ENCODE results near the gene DCPS. TPM values are rescaled to one million over a fixed set of nuclear protein-coding genes. Genes with fewer than 3 reads are reported as not detected.

The DCPS gene
- total RNA-seq, 1 donor from 2014 or later, result 8.8 TPM

DNA sequence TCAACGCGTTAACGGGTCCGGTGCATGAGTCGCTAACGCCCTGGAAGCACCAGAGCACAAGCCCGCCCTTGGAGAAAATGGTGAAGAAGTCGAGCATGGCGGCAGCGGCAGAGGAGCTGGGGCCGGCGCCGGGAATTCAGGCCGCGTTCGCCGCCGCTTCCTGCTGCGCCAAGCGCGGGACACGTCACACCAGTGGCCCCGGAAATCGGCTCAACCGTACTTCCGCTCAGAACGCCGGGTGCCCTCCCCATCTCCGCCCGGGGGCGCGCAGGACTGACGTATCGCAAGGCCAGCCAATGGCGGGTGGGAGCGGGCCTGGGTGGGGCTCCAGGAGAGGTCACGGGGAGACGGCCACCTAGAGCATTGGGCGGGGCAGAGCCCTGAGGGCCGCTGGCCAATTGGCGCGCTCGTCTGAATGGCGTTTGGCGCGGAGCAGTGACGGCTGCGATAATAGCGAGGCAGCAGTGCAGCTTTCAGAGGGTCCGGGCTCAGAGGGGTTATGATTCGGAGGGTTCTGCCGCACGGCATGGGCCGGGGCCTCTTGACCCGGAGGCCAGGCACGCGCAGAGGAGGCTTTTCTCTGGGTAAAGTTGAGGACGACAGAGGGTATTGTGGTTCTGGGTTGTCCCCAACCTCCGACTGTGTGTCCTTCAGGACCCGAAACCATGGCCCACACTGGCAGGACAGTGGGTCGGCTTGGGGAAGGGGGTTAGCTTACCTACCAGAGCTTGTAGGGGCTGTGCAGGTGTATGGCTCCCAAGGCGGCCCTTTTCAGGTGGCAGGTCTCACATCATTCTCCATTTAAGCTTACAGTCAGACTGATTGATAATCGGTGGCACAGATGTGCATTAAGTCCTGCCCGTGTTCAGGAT lies 34.9 kb upstream of the DCPS start, which contains the start of the genes FOXRED1 and SRPRA:
Gene FOXRED1, plus strand, starts transcription at position 447 of the 872 bp plus-strand sequence. Its CDS starts 53 bp downstream, at position 500.
Gene SRPRA, minus strand, starts transcription at position 188 of the 872 bp plus-strand sequence. Its CDS starts 91 bp downstream, at position 97.
- peak; percentile 99 for DNase-seq (ENCODE audit: low spot score in 2 of 2, unreplicated experiment in 2 of 2)
- TF ChIP-seq, protein P1, sequence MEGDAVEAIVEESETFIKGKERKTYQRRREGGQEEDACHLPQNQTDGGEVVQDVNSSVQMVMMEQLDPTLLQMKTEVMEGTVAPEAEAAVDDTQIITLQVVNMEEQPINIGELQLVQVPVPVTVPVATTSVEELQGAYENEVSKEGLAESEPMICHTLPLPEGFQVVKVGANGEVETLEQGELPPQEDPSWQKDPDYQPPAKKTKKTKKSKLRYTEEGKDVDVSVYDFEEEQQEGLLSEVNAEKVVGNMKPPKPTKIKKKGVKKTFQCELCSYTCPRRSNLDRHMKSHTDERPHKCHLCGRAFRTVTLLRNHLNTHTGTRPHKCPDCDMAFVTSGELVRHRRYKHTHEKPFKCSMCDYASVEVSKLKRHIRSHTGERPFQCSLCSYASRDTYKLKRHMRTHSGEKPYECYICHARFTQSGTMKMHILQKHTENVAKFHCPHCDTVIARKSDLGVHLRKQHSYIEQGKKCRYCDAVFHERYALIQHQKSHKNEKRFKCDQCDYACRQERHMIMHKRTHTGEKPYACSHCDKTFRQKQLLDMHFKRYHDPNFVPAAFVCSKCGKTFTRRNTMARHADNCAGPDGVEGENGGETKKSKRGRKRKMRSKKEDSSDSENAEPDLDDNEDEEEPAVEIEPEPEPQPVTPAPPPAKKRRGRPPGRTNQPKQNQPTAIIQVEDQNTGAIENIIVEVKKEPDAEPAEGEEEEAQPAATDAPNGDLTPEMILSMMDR (IDR thresholded peaks at IDR 0.05; ENCODE audit: unreplicated experiment), result no peak
- no peaks in the 10 kb centered on the region for H3K9me3 Mint-ChIP-seq
- H3K4me3 Mint-ChIP-seq, result peak within 1 kb of the TSS; percentile 95
- H3K27ac Mint-ChIP-seq, result peak within 1 kb of the TSS; percentile 99
- peaks cover 21% of the 10 kb centered on the region for H3K4me1 Mint-ChIP-seq
- H3K36me3 Mint-ChIP-seq, result peaks cover 25% of the 10 kb centered on the region
- H3K27me3 Mint-ChIP-seq (ENCODE audit: low read depth), result no peaks in the 10 kb centered on the region

DNA sequence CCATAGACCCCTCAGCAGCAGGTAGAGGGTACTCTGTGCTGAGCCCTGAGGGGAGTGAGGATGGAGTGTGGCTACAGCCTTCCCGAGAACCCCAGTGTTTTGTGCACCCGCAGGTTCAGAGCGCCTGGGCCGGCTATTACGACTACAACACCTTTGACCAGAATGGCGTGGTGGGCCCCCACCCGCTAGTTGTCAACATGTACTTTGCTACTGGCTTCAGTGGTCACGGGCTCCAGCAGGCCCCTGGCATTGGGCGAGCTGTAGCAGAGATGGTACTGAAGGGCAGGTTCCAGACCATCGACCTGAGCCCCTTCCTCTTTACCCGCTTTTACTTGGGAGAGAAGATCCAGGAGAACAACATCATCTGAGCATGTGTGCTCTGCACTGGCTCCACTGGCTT lies 26.5 kb upstream of the DCPS start:
- Mint-ChIP-seq H3K4me3 (no peak overlapping the region), H3K36me3 (peaks cover 13% of the 10 kb centered on the region), H3K27ac (no peak overlapping the region), H3K9me3 (no peaks in the 10 kb centered on the region), H3K4me1 (peaks cover 10% of the 10 kb centered on the region), H3K27me3 (ENCODE audit: low read depth) (no peaks in the 10 kb centered on the region)
- no peak for DNase-seq (ENCODE audit: low spot score in 2 of 2, unreplicated experiment in 2 of 2)
- TF ChIP-seq, protein P1 (IDR thresholded peaks at IDR 0.05; ENCODE audit: unreplicated experiment), result no peak

DNA sequence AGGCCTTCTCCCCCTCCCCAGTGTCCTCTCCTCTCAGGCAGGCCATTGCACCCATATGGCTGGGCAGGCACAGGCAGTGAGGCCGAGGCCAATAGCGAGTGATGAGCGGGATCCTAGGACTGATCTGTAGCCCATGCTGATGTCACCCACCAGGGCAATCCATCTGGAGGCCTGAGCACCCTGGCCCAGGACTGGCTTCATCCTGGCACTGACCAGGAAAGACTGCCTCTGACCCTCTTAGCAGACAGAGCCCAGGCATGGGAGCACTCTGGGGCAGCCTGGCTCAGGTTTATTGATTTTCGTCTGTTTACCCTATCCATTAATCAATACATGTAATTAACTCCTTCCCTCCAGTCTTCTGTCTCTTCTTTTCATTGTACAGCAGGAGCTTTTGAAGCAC lies 26.1 kb upstream of the DCPS start:
- DNase-seq (ENCODE audit: low spot score in 2 of 2, unreplicated experiment in 2 of 2), result no peak
- Mint-ChIP-seq H3K4me1 (peaks cover 12% of the 10 kb centered on the region), H3K27me3 (ENCODE audit: low read depth) (no peaks in the 10 kb centered on the region), H3K36me3 (peaks cover 10% of the 10 kb centered on the region), H3K4me3 (no peak overlapping the region), H3K9me3 (no peaks in the 10 kb centered on the region), H3K27ac (no peak overlapping the region)
- TF ChIP-seq, protein P1 (IDR thresholded peaks at IDR 0.05; ENCODE audit: unreplicated experiment), result no peak

DNA sequence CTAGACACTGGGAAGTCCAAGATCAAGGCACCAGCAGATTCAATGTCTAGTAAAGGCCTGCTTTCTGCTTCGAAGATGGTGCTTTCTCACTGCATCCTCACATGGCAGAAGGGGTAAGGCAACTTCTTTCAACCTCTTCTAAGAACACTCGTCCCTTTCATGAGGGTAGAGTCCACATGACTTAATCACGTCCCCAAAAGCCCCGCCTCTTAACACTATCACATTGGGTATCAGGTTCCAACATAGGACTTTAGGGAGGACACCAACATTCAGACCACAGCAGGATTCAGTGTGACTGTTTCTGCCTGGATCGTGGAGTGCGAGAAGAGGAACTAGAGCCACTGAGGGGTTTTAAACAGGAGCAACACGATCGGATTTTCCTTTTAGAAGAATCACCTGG lies 24.7 kb upstream of the DCPS start:
- Mint-ChIP-seq H3K4me1 (peaks cover 21% of the 10 kb centered on the region), H3K27me3 (ENCODE audit: low read depth) (no peaks in the 10 kb centered on the region), H3K36me3 (peaks cover 4% of the 10 kb centered on the region), H3K27ac (no peak overlapping the region), H3K9me3 (no peaks in the 10 kb centered on the region), H3K4me3 (no peak overlapping the region)
- TF ChIP-seq, protein P1 (IDR thresholded peaks at IDR 0.05; ENCODE audit: unreplicated experiment), result no peak
- no peak for DNase-seq (ENCODE audit: low spot score in 2 of 2, unreplicated experiment in 2 of 2)

DNA sequence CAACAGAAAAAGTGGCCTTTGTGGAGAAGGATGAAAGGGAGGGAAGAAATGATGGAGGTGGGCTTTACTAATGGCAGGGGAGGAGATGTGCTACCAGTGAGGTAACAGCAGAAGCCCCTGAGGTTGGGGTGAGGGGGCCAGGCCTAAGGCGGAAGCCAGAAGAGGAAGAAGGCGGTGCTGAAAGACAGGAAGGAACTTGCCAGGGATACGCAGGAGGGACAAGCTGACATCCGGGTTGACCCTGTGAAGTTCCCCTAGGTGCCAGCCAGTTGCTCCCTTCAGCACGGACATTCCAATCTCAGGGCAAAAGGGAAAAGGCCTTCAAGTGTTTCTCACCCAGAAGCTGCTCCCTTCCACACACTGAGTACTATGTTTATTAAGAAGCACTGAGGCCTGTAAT lies 23.3 kb upstream of the DCPS start:
- H3K4me3 Mint-ChIP-seq, result no peak overlapping the region
- TF ChIP-seq, protein P1 (IDR thresholded peaks at IDR 0.05; ENCODE audit: unreplicated experiment), result no peak

More for the DNA sequence above, 23.3 kb upstream of the DCPS start:
- no peak for DNase-seq (ENCODE audit: low spot score in 2 of 2, unreplicated experiment in 2 of 2)
- H3K36me3 Mint-ChIP-seq, result peaks cover 2% of the 10 kb centered on the region
- H3K9me3 Mint-ChIP-seq, result no peaks in the 10 kb centered on the region
- no peaks in the 10 kb centered on the region for H3K27me3 Mint-ChIP-seq (ENCODE audit: low read depth)
- H3K27ac Mint-ChIP-seq, result no peak overlapping the region
- peaks cover 28% of the 10 kb centered on the region for H3K4me1 Mint-ChIP-seq

Measured in mesothelial cell of epicardium (in vitro differentiated cells).